ENCODE measurements around the gene CAMKMT. TPM values are rescaled to one million over a fixed set of nuclear protein-coding genes. Genes with fewer than 3 reads are reported as not detected.
A peak's percentile ranks its signal among the peaks of the same experiment; 100 is the strongest.

The CAMKMT gene
- total and polyA plus RNA-seq, 2 donors (not counting 1 experiment from before 2014, with no cell fraction given), result 6.2 to 23.3 TPM

GRCh38 chr2:44579115-44579836 is 217.5 kb downstream of the CAMKMT start:
- no peak for DNase-seq
- ATAC-seq (ENCODE audit: low read depth), result no peak
- Histone ChIP-seq H3K9me3 (ENCODE audit: control extremely low read depth in 1 of 3, control insufficient read depth in 2 of 3, insufficient read depth in 1 of 3, low read length in 2 of 3) (no peaks in the 10 kb centered on the region), H3K4me3 (ENCODE audit: control extremely low read depth in 1 of 5, extremely low read depth in 1 of 5, insufficient read depth in 1 of 5, low read depth in 2 of 5, low read length in 4 of 5) (no peak overlapping the region), H2AFZ (ENCODE audit: insufficient read depth, low read depth, low read length, poor library complexity, severe bottlenecking) (peak overlapping the region; percentile 66), H3K4me1 (ENCODE audit: control insufficient read depth in 2 of 2, insufficient read depth in 2 of 2, low read length in 2 of 2) (peaks cover 4 to 8% of the 10 kb centered on the region in 2 donors), H4K20me1 (ENCODE audit: control insufficient read depth, insufficient read depth, low read length, poor library complexity, severe bottlenecking) (no peaks in the 10 kb centered on the region), H3K27me3 (replicated peaks in 1 of 4; ENCODE audit: control extremely low read depth in 1 of 4, control insufficient read depth in 3 of 4, insufficient read depth in 4 of 4, low read length in 3 of 4) (no peaks in the 10 kb centered on the region), H3K27ac (ENCODE audit: low read length in 2 of 2) (peak overlapping the region in 1 of 2 donors; percentile 64), H3K79me2 (ENCODE audit: control insufficient read depth, insufficient read depth, low read length) (no peaks in the 10 kb centered on the region), H3K36me3 (replicated peaks in 1 of 2; ENCODE audit: control extremely low read depth in 1 of 2, control insufficient read depth in 1 of 2, extremely low read depth in 1 of 2, insufficient read depth in 2 of 2, low read length in 1 of 2) (no peaks in the 10 kb centered on the region), H3K9ac (ENCODE audit: low read length) (peak overlapping the region; percentile 53), H3K4me2 (replicated peaks; ENCODE audit: low read depth, low read length, poor library complexity, severe bottlenecking) (peak overlapping the region; percentile 59)
- Mint-ChIP-seq H3K4me3 (peak overlapping the region; percentile 79), H3K4me1 (peaks cover 15% of the 10 kb centered on the region), H3K27me3 (no peaks in the 10 kb centered on the region), H3K9me3 (ENCODE audit: insufficient read depth) (no peaks in the 10 kb centered on the region), H3K27ac (no peak overlapping the region)
- TF ChIP-seq CTCF (IDR thresholded peaks at IDR 0.05), result no peak
- no peak for TF ChIP-seq EZH2 (IDR thresholded peaks at IDR 0.05; ENCODE audit: borderline replicate concordance, insufficient read depth, low read depth, low read length, poor library complexity, severe bottlenecking)
- ChIA-PET POLR2A (interaction anchor here (0.5 kb wide), 1 partner anchor 56 kb away, joined by 12 read pairs; no protein-coding TSS in a partner anchor), CTCF (interaction anchor here (0.7 kb wide), 1 partner anchor 202 kb away, joined by 3 read pairs; no protein-coding TSS in a partner anchor)
- WGBS (ENCODE audit: insufficient coverage), result 97% methylated on average over 3 of the region's 6 CpGs
- intact Hi-C loops (cut with micrococcal nuclease), result no loop called here

- Mint-ChIP-seq H3K9me3 (ENCODE audit: insufficient read depth) (no peaks in the 10 kb centered on the region), H3K4me3 (no peak overlapping the region), H3K27me3 (no peaks in the 10 kb centered on the region), H3K27ac (no peak overlapping the region), H3K4me1 (peaks cover 15% of the 10 kb centered on the region)
- Histone ChIP-seq H3K9me3 (ENCODE audit: control extremely low read depth in 1 of 3, control insufficient read depth in 2 of 3, insufficient read depth in 1 of 3, low read length in 2 of 3) (no peaks in the 10 kb centered on the region), H3K27ac (ENCODE audit: low read length in 2 of 2) (no peak overlapping the region), H3K79me2 (ENCODE audit: control insufficient read depth, insufficient read depth, low read length) (no peaks in the 10 kb centered on the region), H3K27me3 (replicated peaks in 1 of 4; ENCODE audit: control extremely low read depth in 1 of 4, control insufficient read depth in 3 of 4, insufficient read depth in 4 of 4, low read length in 3 of 4) (no peaks in the 10 kb centered on the region), H3K36me3 (replicated peaks in 1 of 2; ENCODE audit: control extremely low read depth in 1 of 2, control insufficient read depth in 1 of 2, extremely low read depth in 1 of 2, insufficient read depth in 2 of 2, low read length in 1 of 2) (no peaks in the 10 kb centered on the region), H3K4me2 (replicated peaks; ENCODE audit: low read depth, low read length, poor library complexity, severe bottlenecking) (no peak overlapping the region), H4K20me1 (ENCODE audit: control insufficient read depth, insufficient read depth, low read length, poor library complexity, severe bottlenecking) (no peaks in the 10 kb centered on the region), H3K4me3 (ENCODE audit: control extremely low read depth in 1 of 5, extremely low read depth in 1 of 5, insufficient read depth in 1 of 5, low read depth in 2 of 5, low read length in 4 of 5) (no peak overlapping the region), H3K9ac (ENCODE audit: low read length) (no peak overlapping the region), H3K4me1 (ENCODE audit: control insufficient read depth in 2 of 2, insufficient read depth in 2 of 2, low read length in 2 of 2) (peaks cover 4 to 8% of the 10 kb centered on the region in 2 donors), H2AFZ (ENCODE audit: insufficient read depth, low read depth, low read length, poor library complexity, severe bottlenecking) (no peak overlapping the region)
- ChIA-PET CTCF (no interaction called here), POLR2A (interaction anchor here (0.5 kb wide), 1 partner anchor 56 kb away, joined by 12 read pairs; no protein-coding TSS in a partner anchor)
- TF ChIP-seq EZH2 (IDR thresholded peaks at IDR 0.05; ENCODE audit: borderline replicate concordance, insufficient read depth, low read depth, low read length, poor library complexity, severe bottlenecking), result no peak
- TF ChIP-seq CTCF (IDR thresholded peaks at IDR 0.05), result no peak
- WGBS (ENCODE audit: insufficient coverage), result 100% methylated on average over 1 of the region's 2 CpGs
- no peak for ATAC-seq (ENCODE audit: low read depth)
- DNase-seq, result no peak
- intact Hi-C loops (cut with micrococcal nuclease), result no loop called here
Measured at GRCh38 chr2:44579837-44580230, 218.1 kb downstream of the CAMKMT start.

Data from B cell (primary cell).